ENCODE results near the gene NRBF2.

Gene NRBF2

DNA sequence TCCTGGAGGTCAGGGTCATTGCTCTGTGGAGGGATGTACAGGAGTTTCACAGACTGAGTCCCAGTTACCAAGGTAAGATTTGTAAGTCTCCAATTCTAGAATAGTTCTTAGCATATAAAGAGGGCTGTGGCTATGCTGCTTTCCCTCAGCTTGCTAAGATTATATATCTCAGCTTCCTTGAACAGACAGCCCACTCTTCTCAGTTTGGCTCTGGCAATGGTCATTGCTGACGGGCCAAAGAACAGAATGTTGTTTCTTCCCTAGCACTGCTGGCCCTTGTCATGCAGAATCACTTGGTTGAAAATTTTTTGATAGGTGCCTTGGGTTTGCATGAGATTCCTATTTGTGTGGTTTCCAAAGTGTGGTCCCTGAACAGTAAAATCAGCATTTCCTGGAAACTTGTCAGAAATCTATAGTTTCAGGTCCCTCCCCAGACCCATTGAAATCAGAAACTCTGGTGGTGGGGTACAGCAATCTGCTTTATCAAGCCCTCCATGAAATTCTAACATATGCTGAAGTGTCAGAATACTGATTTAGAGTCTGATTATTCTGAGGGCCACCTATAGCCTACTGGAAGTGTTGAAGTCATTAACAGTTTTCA is 38.2 kb downstream of the NRBF2 start:
- Histone ChIP-seq H2AK5ac (ENCODE audit: low read length) (no peak overlapping the region), H3K9me3 (ENCODE audit: insufficient read depth, low read depth, low read length) (no peaks in the 10 kb centered on the region), H3K27me3 (ENCODE audit: insufficient read depth, low read length) (no peaks in the 10 kb centered on the region), H4K8ac (ENCODE audit: low read depth, low read length) (no peak overlapping the region), H3K27ac (ENCODE audit: low read depth, low read length) (no peak overlapping the region), H2BK120ac (ENCODE audit: insufficient read depth, low read length, poor library complexity) (no peak overlapping the region), H2AFZ (ENCODE audit: insufficient read depth, low read length, poor library complexity) (no peak overlapping the region), H3K9ac (ENCODE audit: low read length) (no peak overlapping the region), H3K4ac (ENCODE audit: low read depth, low read length) (no peak overlapping the region), H3K14ac (ENCODE audit: low read length) (no peak overlapping the region), H3K23ac (ENCODE audit: low read length) (no peak overlapping the region), H3K4me3 (ENCODE audit: low read depth, low read length) (no peak overlapping the region), H3K4me1 (ENCODE audit: control insufficient read depth in 1 of 2, insufficient read depth in 2 of 2, low read length in 2 of 2) (no peaks in the 10 kb centered on the region), H4K91ac (ENCODE audit: low read depth, low read length) (no peak overlapping the region), H3K18ac (ENCODE audit: low read length) (no peak overlapping the region), H3K36me3 (ENCODE audit: control insufficient read depth in 1 of 2, insufficient read depth in 2 of 2, low read length in 2 of 2) (peaks cover 2 to 3% of the 10 kb centered on the region in 2 experiments), H4K12ac (ENCODE audit: low read depth, low read length) (no peak overlapping the region), H3K79me2 (ENCODE audit: control insufficient read depth, insufficient read depth, low read length, poor library complexity) (no peaks in the 10 kb centered on the region), H2BK12ac (ENCODE audit: low read length) (no peak overlapping the region), H2BK5ac (ENCODE audit: low read depth, low read length, poor library complexity) (no peak overlapping the region), H3K4me2 (ENCODE audit: low read length) (no peak overlapping the region), H3K79me1 (ENCODE audit: low read length) (no peaks in the 10 kb centered on the region)
- no CpG with 5 or more reads among the region's 1 CpG for WGBS (ENCODE audit: extremely low coverage, insufficient coverage, insufficient read length)
- no peak for DNase-seq

DNA sequence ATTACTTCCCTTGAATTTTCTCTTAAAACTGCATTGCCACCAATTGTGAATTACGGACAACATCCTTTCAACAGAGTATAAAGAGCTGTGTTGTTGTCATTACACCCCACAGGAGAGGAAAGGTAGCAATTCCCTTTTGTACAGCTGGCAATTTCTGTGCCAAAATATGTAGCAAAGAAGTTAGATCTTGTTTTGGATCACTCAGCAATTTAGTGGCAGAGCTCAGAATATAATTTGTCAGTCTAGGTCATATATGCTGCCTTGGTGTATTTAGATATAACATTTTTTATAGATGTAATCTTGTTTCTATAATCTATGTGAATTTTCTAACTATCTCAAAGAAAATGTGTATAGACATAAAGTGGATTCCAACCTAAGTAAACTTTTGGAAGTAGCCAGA is 38.8 kb downstream of the NRBF2 start:
- H3K9me3 ChIP-seq (ENCODE audit: insufficient read depth, low read depth, low read length): no peaks in the 10 kb centered on the region
- no peak overlapping the region for H3K4ac ChIP-seq (ENCODE audit: low read depth, low read length)
- H3K4me2 ChIP-seq (ENCODE audit: low read length): no peak overlapping the region
- H3K23ac ChIP-seq (ENCODE audit: low read length): no peak overlapping the region
- peaks cover 2 to 3% of the 10 kb centered on the region in 2 experiments for H3K36me3 ChIP-seq (ENCODE audit: control insufficient read depth in 1 of 2, insufficient read depth in 2 of 2, low read length in 2 of 2)
- no peaks in the 10 kb centered on the region for H3K27me3 ChIP-seq (ENCODE audit: insufficient read depth, low read length)
- H2AFZ ChIP-seq (ENCODE audit: insufficient read depth, low read length, poor library complexity): no peak overlapping the region
- no peak overlapping the region for H3K27ac ChIP-seq (ENCODE audit: low read depth, low read length)
- H3K18ac ChIP-seq (ENCODE audit: low read length): no peak overlapping the region
- no peak overlapping the region for H3K9ac ChIP-seq (ENCODE audit: low read length)
- H2BK12ac ChIP-seq (ENCODE audit: low read length): no peak overlapping the region
- H2BK120ac ChIP-seq (ENCODE audit: insufficient read depth, low read length, poor library complexity): no peak overlapping the region
- H3K79me2 ChIP-seq (ENCODE audit: control insufficient read depth, insufficient read depth, low read length, poor library complexity): no peaks in the 10 kb centered on the region
- H4K12ac ChIP-seq (ENCODE audit: low read depth, low read length): no peak overlapping the region
- WGBS (ENCODE audit: extremely low coverage, insufficient coverage, insufficient read length): no CpG with 5 or more reads among the region's 1 CpG
- no peak overlapping the region for H2BK5ac ChIP-seq (ENCODE audit: low read depth, low read length, poor library complexity)
- H4K8ac ChIP-seq (ENCODE audit: low read depth, low read length): no peak overlapping the region
- H4K91ac ChIP-seq (ENCODE audit: low read depth, low read length): no peak overlapping the region
- H3K14ac ChIP-seq (ENCODE audit: low read length): no peak overlapping the region
- H2AK5ac ChIP-seq (ENCODE audit: low read length): no peak overlapping the region
- H3K4me3 ChIP-seq (ENCODE audit: low read depth, low read length): no peak overlapping the region
- H3K79me1 ChIP-seq (ENCODE audit: low read length): no peaks in the 10 kb centered on the region
- DNase-seq: no peak
- H3K4me1 ChIP-seq (ENCODE audit: control insufficient read depth in 1 of 2, insufficient read depth in 2 of 2, low read length in 2 of 2): no peaks in the 10 kb centered on the region

DNA sequence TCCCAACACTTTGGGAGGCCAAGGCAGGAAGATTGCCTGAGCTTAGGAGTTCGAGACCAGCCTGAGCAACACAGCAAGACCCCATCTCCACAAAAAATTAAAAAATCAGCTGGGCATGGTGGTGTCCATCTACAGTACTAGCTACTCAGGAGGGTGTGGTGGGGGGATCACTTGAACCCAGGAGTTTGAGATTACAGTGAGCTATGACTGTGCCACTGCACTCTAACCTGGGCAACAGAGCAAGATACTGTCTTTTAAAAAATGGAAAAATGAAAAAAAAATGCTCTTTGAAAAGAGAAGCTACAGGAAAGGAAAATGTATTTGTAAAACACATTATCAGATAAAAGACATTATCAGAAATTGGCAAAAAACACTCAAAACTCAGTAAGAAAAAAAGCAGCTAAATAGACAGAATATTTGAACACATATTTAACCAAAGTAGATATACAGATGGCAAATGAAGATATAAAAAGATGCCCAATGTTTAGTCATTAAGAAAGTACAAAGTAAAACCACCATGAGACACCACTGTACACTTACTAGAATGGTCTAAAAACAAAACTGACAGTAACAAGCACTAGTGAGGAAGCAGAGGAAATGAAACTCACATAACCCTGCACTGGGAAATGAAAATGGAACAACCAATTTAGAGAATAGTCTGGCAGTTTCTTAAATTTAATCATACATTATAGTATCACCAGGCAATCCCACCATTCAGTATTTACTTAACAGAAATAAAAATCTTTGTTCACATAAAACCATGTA is 40.5 kb downstream of the NRBF2 start:
- Histone ChIP-seq H3K18ac (ENCODE audit: low read length) (no peak overlapping the region), H2AFZ (ENCODE audit: insufficient read depth, low read length, poor library complexity) (no peak overlapping the region), H4K8ac (ENCODE audit: low read depth, low read length) (no peak overlapping the region), H3K4me2 (ENCODE audit: low read length) (no peak overlapping the region), H3K4me1 (ENCODE audit: control insufficient read depth in 1 of 2, insufficient read depth in 2 of 2, low read length in 2 of 2) (no peaks in the 10 kb centered on the region), H2BK120ac (ENCODE audit: insufficient read depth, low read length, poor library complexity) (no peak overlapping the region), H3K14ac (ENCODE audit: low read length) (no peak overlapping the region), H3K4me3 (ENCODE audit: low read depth, low read length) (no peak overlapping the region), H3K27me3 (ENCODE audit: insufficient read depth, low read length) (no peaks in the 10 kb centered on the region), H2BK5ac (ENCODE audit: low read depth, low read length, poor library complexity) (no peak overlapping the region), H3K23ac (ENCODE audit: low read length) (no peak overlapping the region), H4K91ac (ENCODE audit: low read depth, low read length) (no peak overlapping the region), H3K79me2 (ENCODE audit: control insufficient read depth, insufficient read depth, low read length, poor library complexity) (no peaks in the 10 kb centered on the region), H2AK5ac (ENCODE audit: low read length) (no peak overlapping the region), H2BK12ac (ENCODE audit: low read length) (no peak overlapping the region), H4K12ac (ENCODE audit: low read depth, low read length) (no peak overlapping the region), H3K9me3 (ENCODE audit: insufficient read depth, low read depth, low read length) (no peaks in the 10 kb centered on the region), H3K27ac (ENCODE audit: low read depth, low read length) (no peak overlapping the region), H3K79me1 (ENCODE audit: low read length) (no peaks in the 10 kb centered on the region), H3K36me3 (ENCODE audit: control insufficient read depth in 1 of 2, insufficient read depth in 2 of 2, low read length in 2 of 2) (peaks cover 5 to 6% of the 10 kb centered on the region in 2 experiments), H3K4ac (ENCODE audit: low read depth, low read length) (no peak overlapping the region), H3K9ac (ENCODE audit: low read length) (no peak overlapping the region)
- no CpG with 5 or more reads among the region's 1 CpG for WGBS (ENCODE audit: extremely low coverage, insufficient coverage, insufficient read length)
- no peak for DNase-seq

DNA sequence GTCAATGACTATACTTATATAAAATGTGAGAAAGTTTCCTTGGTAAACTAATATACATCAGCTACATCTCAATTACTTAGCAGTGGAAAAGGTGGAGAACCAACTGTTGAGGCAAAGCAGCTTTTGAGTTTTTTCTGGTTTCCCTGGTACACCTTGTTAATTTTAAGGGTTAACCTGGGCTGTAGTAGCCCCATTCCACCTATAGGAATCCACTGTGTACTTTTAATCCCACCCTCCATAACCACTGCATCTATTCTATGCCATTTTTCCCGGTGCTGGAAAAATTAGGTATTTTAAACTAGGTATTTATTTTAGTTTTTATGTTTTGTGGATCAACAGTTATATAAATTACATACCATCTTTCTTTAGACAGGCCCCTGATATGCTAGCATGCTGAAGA is 42.4 kb downstream of the NRBF2 start:
- H3K27ac ChIP-seq (ENCODE audit: low read depth, low read length): no peak overlapping the region
- H3K79me2 ChIP-seq (ENCODE audit: control insufficient read depth, insufficient read depth, low read length, poor library complexity): no peaks in the 10 kb centered on the region
- peaks cover 8 to 12% of the 10 kb centered on the region in 2 experiments for H3K36me3 ChIP-seq (ENCODE audit: control insufficient read depth in 1 of 2, insufficient read depth in 2 of 2, low read length in 2 of 2)
- no peak overlapping the region for H4K8ac ChIP-seq (ENCODE audit: low read depth, low read length)
- H2AK5ac ChIP-seq (ENCODE audit: low read length): no peak overlapping the region
- H3K79me1 ChIP-seq (ENCODE audit: low read length): no peaks in the 10 kb centered on the region
- H3K18ac ChIP-seq (ENCODE audit: low read length): no peak overlapping the region
- no peak overlapping the region for H3K14ac ChIP-seq (ENCODE audit: low read length)
- H2BK5ac ChIP-seq (ENCODE audit: low read depth, low read length, poor library complexity): no peak overlapping the region
- H2BK12ac ChIP-seq (ENCODE audit: low read length): no peak overlapping the region
- no peak overlapping the region for H2BK120ac ChIP-seq (ENCODE audit: insufficient read depth, low read length, poor library complexity)
- no peak overlapping the region for H3K4ac ChIP-seq (ENCODE audit: low read depth, low read length)
- H3K4me1 ChIP-seq (ENCODE audit: control insufficient read depth in 1 of 2, insufficient read depth in 2 of 2, low read length in 2 of 2): no peaks in the 10 kb centered on the region
- no peaks in the 10 kb centered on the region for H3K9me3 ChIP-seq (ENCODE audit: insufficient read depth, low read depth, low read length)
- H3K23ac ChIP-seq (ENCODE audit: low read length): no peak overlapping the region
- H4K91ac ChIP-seq (ENCODE audit: low read depth, low read length): no peak overlapping the region
- no CpG with 5 or more reads among the region's 1 CpG for WGBS (ENCODE audit: extremely low coverage, insufficient coverage, insufficient read length)
- H4K12ac ChIP-seq (ENCODE audit: low read depth, low read length): no peak overlapping the region
- no peaks in the 10 kb centered on the region for H3K27me3 ChIP-seq (ENCODE audit: insufficient read depth, low read length)
- H3K4me3 ChIP-seq (ENCODE audit: low read depth, low read length): no peak overlapping the region
- H2AFZ ChIP-seq (ENCODE audit: insufficient read depth, low read length, poor library complexity): no peak overlapping the region
- H3K9ac ChIP-seq (ENCODE audit: low read length): no peak overlapping the region
- DNase-seq: no peak
- H3K4me2 ChIP-seq (ENCODE audit: low read length): no peak overlapping the region
